Caco-2 (cell line): ENCODE data around the gene FXYD7. TPM values are rescaled to one million over a fixed set of nuclear protein-coding genes. Genes with fewer than 3 reads are reported as not detected.

Experiments used
- Bru-seq: library from RNA; stranded (reverse); fragments of 400-500 nt; gene quantifications from one replicate; lab custom pipeline; 2021; lab: Mats Ljungman, UMichigan
- BruChase-seq, 2 experiments: library from RNA; stranded (reverse); fragments of 400-500 nt; gene quantifications; one replicate each; lab custom pipeline; 2021; lab: Mats Ljungman, UMichigan
- BruUV-seq: library from RNA; stranded (reverse); fragments of 400-500 nt; replicated peaks from 2 replicates; lab custom pipeline; 2021; lab: Mats Ljungman, UMichigan
- CTCF ChIA-PET: fragments of 300-600 bp; sonication (Branson Sonifier 250); formaldehyde crosslinking; loops from one replicate; lab custom pipeline; 2022; ENCODE audit warnings: antibody characterized with exemption; lab: Charles Lee
- POLR2A ChIA-PET: fragments of 300-600 bp; sonication (Branson Sonifier 250); formaldehyde crosslinking; loops from one replicate; lab custom pipeline; 2022; ENCODE audit warnings: antibody characterized with exemption; lab: Charles Lee
- DNase-seq, 2 experiments: peaks; one replicate each; pipeline versions ENCODE4 v3.0.0 to v3.0.0-alpha.2; 2020 to 2022
- H3K27me3 ChIP-seq: replicated peaks from 2 replicates; pipeline ENCODE4 v1.6.0; 2011; ENCODE audit warnings: low read length; ENCODE audit not compliant: control insufficient read depth, insufficient read depth
- H3K36me3 ChIP-seq: 2 replicates; pipeline ENCODE4 v1.5.1; 2011; ENCODE audit warnings: low read length; ENCODE audit not compliant: control insufficient read depth, insufficient read depth
- H3K4me1 ChIP-seq: fragments of 250-450 bp; sonication (Bioruptor Pico); 2 replicates; pipeline ENCODE4 v1.5.1; 2020; ENCODE audit warnings: mild to moderate bottlenecking
- H3K4me3 ChIP-seq: 2 replicates; pipeline ENCODE4 v1.5.1; 2011; ENCODE audit warnings: low read depth, mild to moderate bottlenecking, control low read depth, low read length
- H3K9me3 ChIP-seq: fragments of 250-450 bp; sonication (Bioruptor Pico); 2 replicates; pipeline ENCODE4 v1.5.1; 2020; ENCODE audit warnings: mild to moderate bottlenecking, moderate library complexity
- H3K27ac Mint-ChIP-seq: one replicate; pipeline ENCODE4 v1.8.0; 2022; ENCODE audit warnings: mixed read lengths; ENCODE audit not compliant: unreplicated experiment
- H3K27me3 Mint-ChIP-seq: one replicate; pipeline ENCODE4 v1.8.0; 2022; ENCODE audit warnings: mixed read lengths; ENCODE audit not compliant: insufficient read depth, unreplicated experiment
- H3K36me3 Mint-ChIP-seq: one replicate; pipeline ENCODE4 v1.8.0; 2022; ENCODE audit warnings: mild to moderate bottlenecking, mixed read lengths; ENCODE audit not compliant: insufficient read depth, unreplicated experiment
- H3K4me1 Mint-ChIP-seq: one replicate; pipeline ENCODE4 v1.8.0; 2022; ENCODE audit warnings: low read depth, mixed read lengths; ENCODE audit not compliant: unreplicated experiment
- H3K4me3 Mint-ChIP-seq: one replicate; pipeline ENCODE4 v1.8.0; 2022; ENCODE audit warnings: mild to moderate bottlenecking, moderate library complexity, mixed read lengths; ENCODE audit not compliant: unreplicated experiment
- H3K9me3 Mint-ChIP-seq: one replicate; pipeline ENCODE4 v1.8.0; 2022; ENCODE audit warnings: mixed read lengths; ENCODE audit not compliant: unreplicated experiment
- intact Hi-C: fragments of 100-400 bp; cut with micrococcal nuclease; formaldehyde crosslinking; loops from one replicate; pipeline ENCODE4 v1.10.0; 2022; ENCODE audit not compliant: unreplicated experiment
- long read RNA-seq: library from polyadenylated mRNA; stranded (forward); transcript quantifications from one replicate; pipeline ENCODE4 v2.0.0, GENCODE V29; 2022
- total RNA-seq: library from RNA; stranded (reverse); gene quantifications from 2 replicates; pipeline ENCODE4 v1.2.3, GENCODE V29; 2022
- TF ChIP-seq, protein P1 (sequence below), 2 experiments: fragments of 200-600 bp in 1 of 2; IDR thresholded peaks; 1 replicate in 1 of 2; 2 replicates in 1 of 2; pipeline versions ENCODE4 v1.5.1 to v1.8.0; 2011 to 2022; ENCODE audit warnings: antibody characterized with exemption in 1 of 2, control low read depth in 1 of 2, inconsistent platforms in 1 of 2, low read depth in 1 of 2, low read length in 1 of 2, mild to moderate bottlenecking in 1 of 2, moderate library complexity in 1 of 2; ENCODE audit not compliant: insufficient read depth in 1 of 2, severe bottlenecking in 1 of 2, unreplicated experiment in 1 of 2

FXYD7 gene, protein sequence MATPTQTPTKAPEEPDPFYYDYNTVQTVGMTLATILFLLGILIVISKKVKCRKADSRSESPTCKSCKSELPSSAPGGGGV
- total RNA-seq (not detected in 2 replicates), Bru-seq, nascent RNA (not detected), BruChase-seq, experiment 1, labeled RNA remaining after a 2-hour chase (not detected), BruChase-seq, experiment 2, labeled RNA remaining after a 6-hour chase (not detected)
- long read RNA-seq, partial matches to known transcripts, result 0 of 3 reads
- long read RNA-seq, other reads (novel, unspliced or antisense), result 3 of 3 reads

DNA sequence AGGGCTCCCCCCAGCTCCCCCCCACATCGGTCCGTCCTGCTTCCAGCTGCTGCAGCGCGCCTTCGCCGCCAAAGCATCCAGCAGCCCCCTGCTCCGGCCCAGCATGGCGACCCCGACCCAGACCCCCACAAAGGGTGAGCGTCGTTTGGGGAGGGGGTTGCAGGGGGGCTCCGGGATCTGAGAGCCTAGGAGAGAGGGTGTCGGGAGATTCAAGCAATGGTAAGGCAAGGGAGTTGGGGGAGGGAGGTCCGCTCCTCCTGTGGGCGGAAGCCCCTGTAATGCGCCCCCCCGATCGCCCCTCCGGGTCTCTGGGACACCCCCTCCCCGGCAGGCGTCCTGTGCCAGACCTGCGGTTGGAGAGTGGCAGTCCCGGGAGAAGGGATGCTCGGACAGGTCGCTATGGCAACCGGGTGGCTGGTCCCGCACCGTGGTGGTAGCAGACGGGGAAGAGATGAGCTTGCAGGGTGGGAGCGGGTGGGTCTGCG is at the start of gene FXYD7:
FXYD7 (plus strand) TSS at position 25 of the 485 bp plus-strand sequence; CDS start at position 104, 79 bp downstream.
- Histone ChIP-seq H3K4me3 (peak within 1 kb of the TSS; percentile 29), H3K4me1 (0 out of 2 replicates have a peak, but pooled peaks cover 11% of the 10 kb centered on the region), H3K27me3 (no peaks in the 10 kb centered on the region; the same call in 1 of the 2 replicates), H3K36me3 (no peaks in the 10 kb centered on the region), H3K9me3 (no peaks in the 10 kb centered on the region; the same call in 1 of the 2 replicates)
- Mint-ChIP-seq H3K4me3 (peak within 1 kb of the TSS; percentile 52), H3K36me3 (no peaks in the 10 kb centered on the region), H3K27me3 (peaks cover 8% of the 10 kb centered on the region), H3K4me1 (no peaks in the 10 kb centered on the region), H3K27ac (no peak within 1 kb of the TSS), H3K9me3 (no peaks in the 10 kb centered on the region)
- TF ChIP-seq, protein P1, sequence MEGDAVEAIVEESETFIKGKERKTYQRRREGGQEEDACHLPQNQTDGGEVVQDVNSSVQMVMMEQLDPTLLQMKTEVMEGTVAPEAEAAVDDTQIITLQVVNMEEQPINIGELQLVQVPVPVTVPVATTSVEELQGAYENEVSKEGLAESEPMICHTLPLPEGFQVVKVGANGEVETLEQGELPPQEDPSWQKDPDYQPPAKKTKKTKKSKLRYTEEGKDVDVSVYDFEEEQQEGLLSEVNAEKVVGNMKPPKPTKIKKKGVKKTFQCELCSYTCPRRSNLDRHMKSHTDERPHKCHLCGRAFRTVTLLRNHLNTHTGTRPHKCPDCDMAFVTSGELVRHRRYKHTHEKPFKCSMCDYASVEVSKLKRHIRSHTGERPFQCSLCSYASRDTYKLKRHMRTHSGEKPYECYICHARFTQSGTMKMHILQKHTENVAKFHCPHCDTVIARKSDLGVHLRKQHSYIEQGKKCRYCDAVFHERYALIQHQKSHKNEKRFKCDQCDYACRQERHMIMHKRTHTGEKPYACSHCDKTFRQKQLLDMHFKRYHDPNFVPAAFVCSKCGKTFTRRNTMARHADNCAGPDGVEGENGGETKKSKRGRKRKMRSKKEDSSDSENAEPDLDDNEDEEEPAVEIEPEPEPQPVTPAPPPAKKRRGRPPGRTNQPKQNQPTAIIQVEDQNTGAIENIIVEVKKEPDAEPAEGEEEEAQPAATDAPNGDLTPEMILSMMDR (IDR thresholded peaks at IDR 0.05; ENCODE audit: insufficient read depth in 1 of 2, low read depth in 1 of 2, low read length in 1 of 2, severe bottlenecking in 1 of 2, unreplicated experiment in 1 of 2), result no peak
- intact Hi-C loops, result no loop called here
- ChIA-PET CTCF (interaction anchor here (0.6 to 0.7 kb wide), 2 partner anchors 10 to 88 kb away, joined by 3 read pairs; no protein-coding TSS in a partner anchor), POLR2A (no interaction called here)
- DNase-seq, result no peak
- no TSS peak for BruUV-seq

DNA sequence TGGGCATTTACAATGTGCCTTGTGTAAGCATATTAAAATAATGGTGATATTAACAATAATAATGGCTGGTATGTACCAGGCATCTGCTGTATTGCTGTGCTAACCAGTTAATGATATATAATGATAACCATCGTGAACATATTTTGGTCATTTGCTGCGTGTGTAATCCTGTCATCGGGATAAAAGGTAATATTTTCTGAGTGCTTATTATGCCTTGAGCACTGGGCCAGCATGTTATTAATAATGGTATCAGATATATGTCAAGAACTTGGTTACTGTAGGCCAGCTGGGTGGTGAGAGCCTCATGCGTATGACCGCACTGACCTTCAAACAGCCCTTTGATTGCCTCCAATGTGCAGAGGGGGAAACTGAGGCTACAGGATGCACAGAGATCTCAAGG is 49.6 kb upstream of the FXYD7 start:
- Mint-ChIP-seq H3K36me3 (no peaks in the 10 kb centered on the region), H3K4me1 (peaks cover 21% of the 10 kb centered on the region), H3K27ac (no peak overlapping the region), H3K4me3 (no peak overlapping the region), H3K9me3 (no peaks in the 10 kb centered on the region), H3K27me3 (no peaks in the 10 kb centered on the region)
- H3K4me1 ChIP-seq, result peaks cover 34% of the 10 kb centered on the region
- H3K36me3 ChIP-seq, result no peaks in the 10 kb centered on the region
- CTCF ChIA-PET, result interaction anchor here (1.3 kb wide), 1 partner anchor 37 kb away, joined by 3 read pairs; no protein-coding TSS in a partner anchor
- TF ChIP-seq, protein P1 (IDR thresholded peaks at IDR 0.05; ENCODE audit: insufficient read depth in 1 of 2, low read depth in 1 of 2, low read length in 1 of 2, severe bottlenecking in 1 of 2, unreplicated experiment in 1 of 2), result no peak
- intact Hi-C loops, result no loop called here
- POLR2A ChIA-PET, result no interaction called here
- H3K4me3 ChIP-seq, result no peak overlapping the region
- BruUV-seq, result no TSS peak
- H3K27me3 ChIP-seq, result no peaks in the 10 kb centered on the region
- DNase-seq, result no peak
- H3K9me3 ChIP-seq, result no peaks in the 10 kb centered on the region

DNA sequence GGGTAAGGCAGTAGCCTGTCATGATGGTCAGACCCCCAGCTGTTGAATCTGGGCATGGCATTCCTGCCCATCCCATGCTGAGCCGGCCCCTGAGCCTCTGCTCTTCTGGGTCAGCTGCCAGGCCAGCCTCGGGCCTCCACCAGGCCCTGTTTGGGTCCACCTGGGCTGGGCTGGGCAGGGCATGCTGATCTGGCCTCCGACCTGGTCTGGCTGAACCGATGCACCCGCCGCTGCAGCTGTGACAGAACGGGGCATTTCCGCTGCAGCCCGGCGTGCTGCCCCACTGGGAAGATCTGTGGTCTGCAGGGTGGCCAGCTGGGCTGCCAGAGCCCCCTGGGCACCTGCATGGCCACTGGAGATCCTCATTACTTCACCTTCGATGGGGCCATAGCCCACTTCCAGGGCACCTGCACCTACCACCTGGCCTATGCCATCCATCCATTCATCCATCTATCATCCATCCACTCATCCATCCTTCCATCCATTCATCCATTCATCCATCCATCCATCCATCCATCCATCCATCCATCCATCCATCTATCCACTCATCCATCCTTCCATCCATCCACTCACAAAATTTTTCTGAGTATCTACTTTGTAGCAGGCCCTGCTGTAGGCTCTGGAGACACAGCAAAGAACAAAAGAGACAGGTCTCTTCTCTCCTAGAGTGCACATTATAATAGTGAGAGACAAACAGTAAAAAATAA is 49.0 kb upstream of the FXYD7 start:
- Mint-ChIP-seq H3K4me3 (no peak overlapping the region), H3K27ac (peak overlapping the region; percentile 13), H3K27me3 (no peaks in the 10 kb centered on the region), H3K9me3 (no peaks in the 10 kb centered on the region), H3K4me1 (peaks cover 21% of the 10 kb centered on the region), H3K36me3 (no peaks in the 10 kb centered on the region)
- TF ChIP-seq, protein P1 (IDR thresholded peaks at IDR 0.05; ENCODE audit: insufficient read depth in 1 of 2, low read depth in 1 of 2, low read length in 1 of 2, severe bottlenecking in 1 of 2, unreplicated experiment in 1 of 2), result no peak
- ChIA-PET POLR2A (no interaction called here), CTCF (no interaction called here)
- BruUV-seq, result no TSS peak
- Histone ChIP-seq H3K36me3 (no peaks in the 10 kb centered on the region), H3K9me3 (no peaks in the 10 kb centered on the region), H3K27me3 (no peaks in the 10 kb centered on the region), H3K4me1 (peaks cover 31% of the 10 kb centered on the region), H3K4me3 (no peak overlapping the region)
- no peak for DNase-seq
- intact Hi-C loops, result no loop called here
